BLaER1 (cell line): ENCODE results near the gene LINC01488.

Source experiments
- H3K27ac ChIP-seq: shearing (Covaris generic); formaldehyde crosslinking; 2 replicates; pipeline ENCODE4 v1.8.1; 2022
- H3K27me3 ChIP-seq: shearing (Covaris generic); formaldehyde crosslinking; 2 replicates; pipeline ENCODE4 v1.8.1; 2022
- H3K36me3 ChIP-seq: shearing (Covaris generic); formaldehyde crosslinking; 2 replicates; pipeline ENCODE4 v1.8.1; 2022
- H3K4me1 ChIP-seq: shearing (Covaris generic); formaldehyde crosslinking; 2 replicates; pipeline ENCODE4 v1.8.1; 2022
- H3K4me2 ChIP-seq: shearing (Covaris generic); formaldehyde crosslinking; 2 replicates; pipeline ENCODE4 v1.8.1; 2022
- H3K4me3 ChIP-seq: shearing (Covaris generic); formaldehyde crosslinking; 2 replicates; pipeline ENCODE4 v1.8.1; 2022
- H3K9ac ChIP-seq: shearing (Covaris generic); formaldehyde crosslinking; 2 replicates; pipeline ENCODE4 v1.8.1; 2022
- H3K9me3 ChIP-seq: shearing (Covaris generic); formaldehyde crosslinking; 2 replicates; pipeline ENCODE4 v1.8.1; 2022
- H4K20me1 ChIP-seq: shearing (Covaris generic); formaldehyde crosslinking; 2 replicates; pipeline ENCODE4 v1.8.1; 2022
- Cebpa-rat ChIP-seq: shearing (Covaris generic); IDR thresholded peaks from 2 replicates; pipeline ENCODE4 v1.8.1; 2022

LINC01488 gene

DNA sequence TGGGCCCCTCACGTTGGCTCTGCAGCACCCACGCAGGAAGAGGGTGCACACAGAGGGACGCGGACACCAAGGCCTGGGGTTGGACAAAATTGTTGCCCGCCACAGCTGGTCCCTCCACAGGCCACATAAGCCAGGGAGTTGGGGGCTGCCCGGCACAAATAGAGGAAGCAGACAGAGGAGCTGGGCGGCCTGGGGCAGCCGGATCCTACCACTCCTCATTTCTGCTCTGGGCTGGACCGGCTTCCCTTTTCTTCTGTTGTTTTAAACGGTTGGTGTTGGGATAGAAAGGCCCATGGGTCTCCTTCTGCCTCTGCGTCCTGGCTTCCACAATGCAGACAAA lies 36.4 kb upstream of the LINC01488 start:
- Histone ChIP-seq H3K36me3 (no peaks in the 10 kb centered on the region), H3K27me3 (no peaks in the 10 kb centered on the region), H4K20me1 (no peaks in the 10 kb centered on the region), H3K4me2 (no peak overlapping the region), H3K27ac (no peak overlapping the region), H3K9ac (no peak overlapping the region), H3K4me3 (no peak overlapping the region), H3K9me3 (no peaks in the 10 kb centered on the region), H3K4me1 (peaks cover 47% of the 10 kb centered on the region)
- TF ChIP-seq Cebpa-rat, result no peak

DNA sequence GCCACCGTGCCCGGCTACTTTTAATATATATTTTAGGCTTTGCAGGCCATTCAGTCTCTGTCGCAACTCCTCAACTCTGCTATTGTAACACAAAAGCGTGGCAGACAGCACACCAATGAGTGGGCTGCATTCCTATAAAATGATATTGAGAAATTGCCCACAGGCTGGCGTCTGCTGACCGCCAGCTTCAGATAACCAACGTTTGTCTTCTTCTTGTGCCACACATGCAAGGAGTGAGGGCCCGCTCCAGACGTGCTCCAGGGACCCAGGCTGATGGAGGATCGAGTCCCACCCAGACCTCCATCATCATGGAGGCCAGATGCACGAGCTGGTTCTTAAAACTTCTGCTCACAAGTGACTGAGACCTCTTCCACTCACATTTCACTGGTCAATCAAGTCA lies 35.4 kb upstream of the LINC01488 start:
- Histone ChIP-seq H3K27me3 (no peaks in the 10 kb centered on the region), H3K9ac (no peak overlapping the region), H3K27ac (no peak overlapping the region), H3K4me3 (no peak overlapping the region), H4K20me1 (no peaks in the 10 kb centered on the region), H3K4me2 (no peak overlapping the region), H3K36me3 (no peaks in the 10 kb centered on the region), H3K9me3 (no peaks in the 10 kb centered on the region), H3K4me1 (peaks cover 56% of the 10 kb centered on the region)
- TF ChIP-seq Cebpa-rat, result no peak

DNA sequence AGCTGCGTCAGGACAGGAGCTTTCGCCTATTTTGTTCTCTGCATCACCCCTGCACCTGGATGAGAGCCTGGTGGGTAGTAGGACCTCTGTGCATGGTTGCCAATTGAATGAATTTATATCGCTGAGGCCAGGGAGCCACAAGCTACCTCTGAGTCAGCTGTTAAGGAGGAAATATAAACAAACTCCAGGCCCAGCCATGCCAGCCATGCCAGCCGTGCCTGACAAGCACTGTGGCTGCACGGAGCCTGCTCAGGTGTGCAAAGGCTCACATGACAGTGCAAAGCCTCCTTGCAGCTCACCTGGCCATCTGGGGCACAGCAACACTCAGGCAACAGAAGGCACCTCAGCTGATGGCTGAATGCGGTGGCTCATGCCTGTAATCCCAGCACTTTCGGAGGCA lies 33.7 kb upstream of the LINC01488 start:
- Histone ChIP-seq H3K4me3 (no peak overlapping the region), H3K27me3 (no peaks in the 10 kb centered on the region), H3K4me2 (peak overlapping the region; percentile 83), H3K4me1 (peaks cover 51% of the 10 kb centered on the region), H3K9ac (no peak overlapping the region), H3K27ac (no peak overlapping the region), H3K36me3 (no peaks in the 10 kb centered on the region), H3K9me3 (no peaks in the 10 kb centered on the region), H4K20me1 (no peaks in the 10 kb centered on the region)
- TF ChIP-seq Cebpa-rat, result no peak

DNA sequence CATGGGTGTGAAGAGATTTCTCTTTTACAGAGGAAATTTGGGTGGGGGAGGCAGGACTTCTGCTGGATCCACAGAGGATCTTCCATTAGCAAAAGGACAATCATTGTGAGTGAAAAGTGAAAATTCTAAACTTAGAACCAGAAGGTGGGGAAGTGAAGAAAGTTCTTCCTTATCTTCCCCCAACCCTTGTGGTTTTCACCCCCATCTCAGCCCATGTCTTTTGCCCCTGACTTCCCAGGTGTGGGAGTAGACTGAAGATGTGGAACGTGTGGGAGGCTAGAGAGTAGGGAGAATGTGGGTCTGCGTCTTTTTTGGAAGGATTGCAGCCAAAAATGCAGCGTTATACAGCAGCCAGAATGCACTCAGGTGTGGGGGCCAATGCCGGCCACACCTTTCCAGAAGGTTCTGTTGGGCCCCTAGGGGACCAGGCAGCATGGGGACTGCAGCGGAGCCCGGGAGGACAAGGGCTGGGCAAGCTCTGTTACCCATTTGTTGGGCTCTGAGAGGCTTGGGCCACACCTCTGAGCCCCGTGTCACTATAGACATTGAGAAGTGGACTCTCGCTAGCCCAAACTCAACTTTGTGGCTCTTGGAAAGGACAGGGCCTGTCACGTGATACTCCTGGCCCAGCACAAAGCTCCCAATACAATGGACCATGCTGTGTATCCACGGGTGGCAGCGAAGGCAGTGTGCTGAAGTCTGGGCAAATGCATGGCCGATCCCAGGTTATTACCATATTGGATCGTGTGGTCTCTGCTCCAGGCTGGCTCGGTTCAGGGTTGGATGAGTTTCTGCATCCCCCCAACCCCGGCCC lies 32.8 kb upstream of the LINC01488 start:
- Histone ChIP-seq H3K36me3 (no peaks in the 10 kb centered on the region), H3K9me3 (no peaks in the 10 kb centered on the region), H4K20me1 (no peaks in the 10 kb centered on the region), H3K4me1 (peaks cover 42% of the 10 kb centered on the region), H3K27ac (peak overlapping the region; percentile 16; the same call in 1 of the 2 replicates), H3K27me3 (no peaks in the 10 kb centered on the region), H3K9ac (no peak overlapping the region), H3K4me2 (peak overlapping the region; percentile 83), H3K4me3 (no peak overlapping the region)
- no peak for TF ChIP-seq Cebpa-rat

DNA sequence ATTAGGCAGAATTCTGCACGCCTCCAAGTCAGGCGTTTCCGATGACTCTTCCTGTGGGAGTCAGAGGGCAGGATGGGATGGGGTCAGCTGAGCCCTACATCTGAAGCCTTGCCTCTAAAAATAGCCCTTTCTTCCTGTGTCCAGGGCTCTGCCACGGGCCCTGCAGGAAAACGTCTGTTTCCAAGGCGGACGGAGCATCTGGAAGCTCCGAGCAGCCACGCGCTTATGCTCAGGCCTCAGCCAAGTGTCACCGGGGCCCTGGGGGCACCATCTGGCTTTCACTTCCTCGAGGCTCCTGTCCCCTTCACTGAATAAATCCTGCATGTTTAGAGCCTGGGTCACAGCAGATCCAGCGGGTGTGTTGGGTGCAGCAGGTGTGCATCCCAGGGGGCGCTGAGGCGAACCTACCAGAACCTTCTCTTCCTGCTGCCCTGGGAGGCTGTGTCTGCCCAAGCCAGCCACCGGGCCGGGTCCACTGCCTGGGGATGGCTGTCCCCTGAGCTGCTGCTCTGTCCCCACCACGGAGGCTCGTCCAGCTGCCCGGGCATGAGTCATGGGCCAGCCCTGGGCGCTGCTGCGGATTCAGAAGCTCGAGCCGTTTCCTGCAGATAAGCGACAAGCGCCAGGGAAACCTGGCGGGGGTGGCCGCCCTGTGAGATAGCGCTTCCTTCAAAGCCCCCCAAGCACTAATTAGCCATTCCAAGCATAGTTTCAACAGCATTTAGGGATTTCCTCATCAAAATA lies 32.0 kb upstream of the LINC01488 start:
- H4K20me1 ChIP-seq, result no peaks in the 10 kb centered on the region

DNA sequence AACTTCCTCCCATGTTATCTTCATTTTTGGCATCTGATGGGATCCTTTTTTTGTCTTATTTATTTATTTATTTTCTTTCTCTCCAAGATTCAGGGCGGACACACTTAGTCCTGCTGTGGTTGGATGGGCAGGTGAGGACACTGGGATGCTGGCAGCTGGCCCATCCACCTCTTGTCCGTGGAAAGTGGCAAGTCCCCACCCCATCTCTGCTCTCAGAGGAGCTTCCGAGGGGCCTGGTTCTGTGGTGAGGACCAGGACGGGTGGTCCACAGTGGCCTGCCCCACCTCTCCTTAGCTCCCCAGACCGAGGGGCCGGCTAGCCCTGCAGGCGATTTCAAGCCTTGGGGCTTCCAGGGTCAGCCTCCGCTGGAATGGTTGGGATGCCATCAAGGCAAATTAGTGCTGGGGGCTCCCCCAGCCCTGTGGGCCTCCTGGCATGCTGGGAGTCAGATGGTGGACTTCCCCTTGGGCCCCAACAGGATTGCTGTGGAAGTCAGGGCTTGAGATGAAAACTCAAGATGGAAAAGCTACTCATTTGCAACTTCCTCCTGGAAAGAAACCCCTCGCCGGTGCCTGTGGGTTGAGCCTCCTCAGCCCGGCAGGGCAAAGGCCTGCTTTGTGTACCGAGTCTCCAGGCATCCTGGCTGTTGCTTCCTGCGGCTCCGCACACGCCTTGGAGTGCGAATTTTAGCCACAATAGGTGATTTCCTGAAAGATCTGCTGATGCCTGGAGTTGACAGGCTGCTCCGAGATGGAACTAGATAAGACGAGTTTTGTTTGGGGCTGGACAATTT lies 31.2 kb upstream of the LINC01488 start:
- 0 out of 2 replicates have a peak overlapping the region, but pooled peaks have one; percentile 3 for H3K27ac ChIP-seq
- TF ChIP-seq Cebpa-rat, result no peak

More for the DNA sequence above, 32.0 kb upstream of the LINC01488 start:
- Histone ChIP-seq H3K36me3 (no peaks in the 10 kb centered on the region), H3K9me3 (no peaks in the 10 kb centered on the region), H3K4me3 (no peak overlapping the region), H3K4me2 (peak overlapping the region; percentile 83), H3K9ac (no peak overlapping the region), H3K27ac (0 out of 2 replicates have a peak overlapping the region, but pooled peaks have one; percentile 3), H3K4me1 (peaks cover 35% of the 10 kb centered on the region), H3K27me3 (no peaks in the 10 kb centered on the region)
- TF ChIP-seq Cebpa-rat, result no peak

DNA sequence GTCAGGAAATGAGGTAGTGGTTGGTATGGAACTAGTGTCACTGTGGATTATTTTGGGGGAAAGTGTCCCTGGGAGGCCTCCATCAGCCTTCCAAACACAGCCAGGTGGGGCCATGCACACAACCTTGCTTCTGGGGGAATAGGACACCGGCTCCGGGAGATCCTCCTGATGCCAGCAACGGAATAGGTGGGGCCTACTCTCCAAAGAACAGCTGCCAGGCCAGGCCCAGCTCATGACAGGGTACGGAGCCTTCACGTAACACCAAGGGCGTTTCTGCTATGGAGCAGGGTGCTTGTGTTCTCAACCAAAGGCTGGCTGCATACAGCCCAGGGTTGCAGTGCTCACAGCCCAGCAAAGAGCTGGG lies 30.6 kb upstream of the LINC01488 start:
- Histone ChIP-seq H3K4me1 (peaks cover 35% of the 10 kb centered on the region), H3K4me2 (peak overlapping the region; percentile 83; the same call in 1 of the 2 replicates), H4K20me1 (no peaks in the 10 kb centered on the region), H3K27ac (no peak overlapping the region), H3K9me3 (no peaks in the 10 kb centered on the region), H3K36me3 (no peaks in the 10 kb centered on the region), H3K27me3 (no peaks in the 10 kb centered on the region), H3K4me3 (no peak overlapping the region), H3K9ac (no peak overlapping the region)
- TF ChIP-seq Cebpa-rat, result no peak

More for the DNA sequence above, 31.2 kb upstream of the LINC01488 start:
- Histone ChIP-seq H3K4me3 (no peak overlapping the region), H3K9ac (no peak overlapping the region), H3K27me3 (no peaks in the 10 kb centered on the region), H4K20me1 (no peaks in the 10 kb centered on the region), H3K4me1 (peaks cover 35% of the 10 kb centered on the region), H3K4me2 (peak overlapping the region; percentile 83), H3K9me3 (no peaks in the 10 kb centered on the region), H3K36me3 (no peaks in the 10 kb centered on the region)

DNA sequence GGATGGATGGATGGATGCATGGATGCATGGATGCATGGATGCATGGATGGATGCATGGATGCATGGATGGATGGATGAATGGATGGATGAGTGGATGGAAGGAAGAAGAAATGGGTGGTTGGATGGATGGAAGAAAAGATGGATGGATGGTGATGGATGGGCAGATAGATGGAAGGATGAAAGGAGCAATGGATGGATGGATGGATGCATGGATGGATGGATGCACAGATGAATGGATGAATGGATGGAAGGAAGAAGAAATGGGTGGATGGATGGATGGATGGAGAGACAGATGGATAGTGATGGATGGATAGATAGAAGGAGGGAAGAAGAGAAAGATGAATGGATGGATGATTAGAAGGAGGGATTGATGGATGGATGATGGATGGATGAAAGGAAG lies 30.2 kb upstream of the LINC01488 start:
- Histone ChIP-seq H3K4me3 (no peak overlapping the region), H3K27me3 (no peaks in the 10 kb centered on the region), H3K9ac (no peak overlapping the region), H3K4me2 (no peak overlapping the region), H3K27ac (no peak overlapping the region), H3K4me1 (peaks cover 35% of the 10 kb centered on the region), H3K36me3 (no peaks in the 10 kb centered on the region), H4K20me1 (no peaks in the 10 kb centered on the region), H3K9me3 (no peaks in the 10 kb centered on the region)
- no peak for TF ChIP-seq Cebpa-rat

DNA sequence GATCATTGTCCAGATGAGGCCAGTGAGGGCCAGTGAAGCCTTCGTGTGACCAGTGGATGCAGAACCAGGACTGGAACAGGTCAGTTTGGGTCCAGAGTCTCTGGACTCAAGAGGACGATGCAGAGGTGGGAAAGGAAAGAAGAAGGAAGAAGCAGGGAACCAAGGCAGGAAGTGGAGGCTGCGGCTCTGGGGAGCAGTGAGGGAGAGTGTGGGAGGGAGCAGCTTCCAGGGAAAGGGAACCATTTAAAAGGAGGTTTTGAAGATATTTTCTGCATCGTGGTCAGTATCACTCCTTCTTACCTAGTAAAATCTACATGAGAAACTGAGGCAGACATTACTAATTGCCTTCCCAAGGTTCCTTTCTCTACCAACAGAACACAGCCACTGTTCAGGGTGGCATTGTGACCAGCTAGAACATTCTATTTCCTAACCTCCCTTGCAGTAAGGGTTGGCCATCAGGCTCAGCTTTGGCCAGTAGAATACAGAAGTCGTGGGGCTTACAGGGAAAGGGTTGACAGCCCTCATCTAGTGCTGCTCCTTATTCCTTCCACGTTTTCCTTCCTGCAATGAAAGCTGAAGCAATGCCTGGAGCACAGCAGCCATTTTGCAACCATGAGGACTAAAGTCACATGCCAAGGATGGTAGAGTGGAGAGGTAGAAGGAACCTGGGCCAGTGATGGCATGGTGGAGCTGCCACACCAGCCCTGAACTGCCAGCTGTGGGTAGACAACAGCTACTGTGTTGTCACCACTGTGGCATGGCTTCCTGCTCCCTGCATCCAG lies 29.1 kb upstream of the LINC01488 start:
- no peak for TF ChIP-seq Cebpa-rat
- H3K4me2 ChIP-seq, result no peak overlapping the region
- H3K9ac ChIP-seq, result no peak overlapping the region
- H3K27ac ChIP-seq, result no peak overlapping the region
- H3K4me1 ChIP-seq, result peaks cover 35% of the 10 kb centered on the region
- H3K36me3 ChIP-seq, result no peaks in the 10 kb centered on the region
- no peaks in the 10 kb centered on the region for H4K20me1 ChIP-seq
- peaks cover 10% of the 10 kb centered on the region; the same call in 1 of the 2 replicates for H3K9me3 ChIP-seq
- no peaks in the 10 kb centered on the region for H3K27me3 ChIP-seq
- no peak overlapping the region for H3K4me3 ChIP-seq
